ENCODE results near the gene CD93. TPM values are rescaled to one million over a fixed set of nuclear protein-coding genes. Genes with fewer than 3 reads are reported as not detected.

The CD93 gene
- polyA plus RNA-seq, 1 donor = 17.3 TPM

DNA sequence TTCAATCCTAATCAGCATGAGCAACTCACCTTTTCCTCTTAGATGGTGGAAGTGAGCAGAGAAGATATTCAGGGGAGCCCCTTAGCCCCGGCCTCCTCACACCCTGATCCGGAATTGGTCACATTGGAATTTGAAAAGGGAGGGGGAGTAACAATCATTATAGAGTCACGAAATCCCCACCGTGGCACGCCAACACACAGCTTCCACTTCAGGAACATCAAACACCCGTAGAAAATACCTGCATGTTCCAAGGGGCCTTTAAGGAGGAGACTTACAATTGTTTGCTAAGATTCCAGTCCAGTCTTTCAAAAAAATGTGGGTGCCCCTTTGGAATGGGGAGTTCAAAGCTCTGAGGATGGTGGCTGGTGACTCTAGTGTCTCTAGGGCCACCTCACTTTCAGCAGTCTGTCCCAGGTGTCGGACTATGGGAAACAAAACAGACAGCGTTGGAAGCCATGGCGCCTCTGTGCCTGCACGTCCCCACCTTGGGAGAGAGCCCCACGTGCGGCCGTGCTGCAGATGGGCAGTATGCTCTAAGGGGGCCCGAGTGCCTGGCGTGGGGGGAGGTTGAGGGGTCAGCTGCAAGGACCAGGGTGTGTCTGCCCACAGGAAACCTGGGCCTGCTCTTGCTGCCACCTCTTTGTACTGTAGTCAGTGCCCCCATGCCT, 2.4 kb downstream of the CD93 start:
- peak overlapping the region; percentile 32 for H3K4me3 ChIP-seq (ENCODE audit: low read length)
- H3K9me3 ChIP-seq (ENCODE audit: control insufficient read depth, low read depth, low read length) = no peaks in the 10 kb centered on the region
- no CpG with 5 or more reads among the region's 15 CpGs for WGBS (ENCODE audit: insufficient coverage, low lambda C conversion rate)
- no peaks in the 10 kb centered on the region for H3K4me1 ChIP-seq (ENCODE audit: control insufficient read depth, insufficient read depth, low read length)
- peak overlapping the region; percentile 17 for H3K27ac ChIP-seq (ENCODE audit: low read length)
- no peak for DNase-seq
- no peaks in the 10 kb centered on the region for H3K36me3 ChIP-seq (ENCODE audit: control insufficient read depth, insufficient read depth, low read length)
- H3K27me3 ChIP-seq (ENCODE audit: control insufficient read depth, insufficient read depth, low read length) = no peaks in the 10 kb centered on the region

DNA sequence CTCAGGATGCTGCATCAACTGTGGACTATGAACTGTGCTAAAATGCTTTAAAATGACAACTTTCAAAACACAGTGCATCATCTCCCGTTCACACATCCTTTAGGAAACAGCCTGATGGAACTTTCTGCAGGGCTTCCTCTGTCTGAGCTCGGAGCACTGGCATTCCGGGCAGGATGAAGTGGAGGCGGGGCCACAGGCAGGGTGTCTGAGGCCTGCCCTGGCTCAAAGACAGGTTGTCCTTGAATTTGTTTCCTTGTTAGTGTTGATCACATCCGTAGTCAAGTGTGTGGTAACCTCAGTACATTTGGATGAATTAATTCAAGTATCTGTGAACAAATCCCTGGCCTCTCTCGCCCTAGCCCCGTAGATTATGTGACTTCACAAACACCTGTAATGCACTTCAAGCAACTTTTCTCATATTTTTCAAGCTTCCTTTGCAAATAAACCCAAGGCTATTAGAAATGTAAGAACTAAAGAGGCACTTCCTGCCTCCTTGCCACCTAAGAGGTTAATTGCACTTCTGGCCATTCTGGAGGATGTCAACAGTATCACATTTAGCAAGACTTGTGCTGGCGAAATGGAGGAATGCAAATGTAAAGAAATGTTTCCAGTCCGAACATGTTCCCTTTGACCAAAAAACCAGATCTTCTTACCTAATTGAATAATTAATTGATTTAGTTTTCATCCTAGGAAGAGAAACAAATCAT, 3.1 kb downstream of the CD93 start:
- DNase-seq = no peak
- H3K4me1 ChIP-seq (ENCODE audit: control insufficient read depth, insufficient read depth, low read length) = no peaks in the 10 kb centered on the region
- peak overlapping the region; percentile 17 for H3K27ac ChIP-seq (ENCODE audit: low read length)
- H3K4me3 ChIP-seq (ENCODE audit: low read length) = peak overlapping the region; percentile 32
- no peaks in the 10 kb centered on the region for H3K9me3 ChIP-seq (ENCODE audit: control insufficient read depth, low read depth, low read length)
- 87% methylated on average over 3 of the region's 9 CpGs for WGBS (ENCODE audit: insufficient coverage, low lambda C conversion rate)
- H3K36me3 ChIP-seq (ENCODE audit: control insufficient read depth, insufficient read depth, low read length) = no peaks in the 10 kb centered on the region
- no peaks in the 10 kb centered on the region for H3K27me3 ChIP-seq (ENCODE audit: control insufficient read depth, insufficient read depth, low read length)

DNA sequence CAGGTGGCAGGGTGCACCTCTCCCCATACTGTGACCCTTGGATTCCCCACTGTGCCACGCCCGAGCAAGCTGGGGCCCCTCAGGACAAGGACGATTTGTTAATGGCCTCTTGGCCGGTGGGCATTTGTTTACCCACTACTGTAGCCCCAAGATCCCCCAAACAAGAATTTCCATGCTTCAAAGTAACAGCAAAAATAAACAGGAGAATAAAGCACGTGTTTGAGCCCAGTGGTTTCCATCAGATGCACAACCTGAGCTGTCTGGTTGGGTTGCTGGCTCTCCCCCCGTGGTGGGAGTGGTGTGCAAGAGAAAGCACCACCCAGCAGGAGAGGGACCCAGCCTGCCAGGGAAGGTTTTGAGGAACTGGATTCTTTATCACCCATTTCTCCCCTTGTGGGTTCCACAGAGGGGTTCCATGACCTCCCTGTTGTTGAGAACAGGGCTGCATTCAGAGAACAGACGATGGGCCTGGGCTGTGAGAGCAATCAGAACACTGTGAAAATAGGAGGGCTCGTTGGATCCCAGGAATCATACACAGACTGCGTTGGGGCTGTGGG, 4.8 kb downstream of the CD93 start:
- Histone ChIP-seq H3K9me3 (ENCODE audit: control insufficient read depth, low read depth, low read length) (no peaks in the 10 kb centered on the region), H3K27ac (ENCODE audit: low read length) (no peak overlapping the region), H3K36me3 (ENCODE audit: control insufficient read depth, insufficient read depth, low read length) (no peaks in the 10 kb centered on the region), H3K27me3 (ENCODE audit: control insufficient read depth, insufficient read depth, low read length) (peaks cover 2% of the 10 kb centered on the region), H3K4me3 (ENCODE audit: low read length) (no peak overlapping the region), H3K4me1 (ENCODE audit: control insufficient read depth, insufficient read depth, low read length) (no peaks in the 10 kb centered on the region)
- no peak for DNase-seq
- WGBS (ENCODE audit: insufficient coverage, low lambda C conversion rate) = no CpG with 5 or more reads among the region's 9 CpGs

DNA sequence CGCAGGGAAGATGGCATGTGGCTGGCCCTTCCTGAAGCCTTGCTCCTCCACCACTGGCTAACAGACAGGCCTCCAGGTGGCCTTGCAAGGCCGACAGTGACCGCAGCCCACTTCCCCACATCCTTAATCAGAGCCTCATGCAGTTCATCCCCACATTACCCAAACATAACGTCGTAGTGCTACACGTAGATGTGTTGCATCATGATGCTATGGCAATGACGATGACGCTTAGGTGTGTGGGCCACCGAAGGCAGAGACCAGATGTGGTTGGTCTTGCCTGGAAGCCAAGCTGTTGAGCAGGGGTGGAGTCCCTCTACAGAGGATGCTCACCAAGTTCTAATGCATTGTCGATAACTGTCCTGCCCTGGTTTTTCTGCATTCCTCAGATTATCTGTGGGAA, 5.6 kb downstream of the CD93 start:
- no peak overlapping the region for H3K4me3 ChIP-seq (ENCODE audit: low read length)
- WGBS (ENCODE audit: insufficient coverage, low lambda C conversion rate) = 100% methylated on average over 1 of the region's 10 CpGs
- no peaks in the 10 kb centered on the region for H3K9me3 ChIP-seq (ENCODE audit: control insufficient read depth, low read depth, low read length)
- H3K4me1 ChIP-seq (ENCODE audit: control insufficient read depth, insufficient read depth, low read length) = no peaks in the 10 kb centered on the region
- no peaks in the 10 kb centered on the region for H3K36me3 ChIP-seq (ENCODE audit: control insufficient read depth, insufficient read depth, low read length)
- DNase-seq = no peak
- H3K27ac ChIP-seq (ENCODE audit: low read length) = no peak overlapping the region
- H3K27me3 ChIP-seq (ENCODE audit: control insufficient read depth, insufficient read depth, low read length) = peaks cover 2% of the 10 kb centered on the region

DNA sequence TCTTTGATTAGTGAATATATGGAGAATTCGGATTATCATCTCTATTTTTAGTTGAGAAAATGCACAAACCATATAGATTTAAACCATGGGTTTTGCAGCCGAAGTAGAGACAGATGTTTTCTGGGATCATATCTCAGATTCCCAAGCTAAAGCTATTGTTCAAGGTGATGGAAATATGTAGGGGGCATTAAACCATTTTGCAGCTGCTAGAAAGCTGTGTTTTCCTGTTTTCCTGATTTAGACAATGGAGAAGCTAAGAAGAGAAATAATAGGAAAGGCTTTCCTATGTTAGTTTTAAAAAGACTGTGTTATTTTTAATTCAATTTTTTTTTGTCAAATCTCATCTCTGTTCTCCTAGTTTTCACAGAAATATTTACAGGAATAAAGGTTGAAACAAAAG, 6.2 kb downstream of the CD93 start:
- Histone ChIP-seq H3K4me3 (ENCODE audit: low read length) (no peak overlapping the region), H3K4me1 (ENCODE audit: control insufficient read depth, insufficient read depth, low read length) (no peaks in the 10 kb centered on the region), H3K36me3 (ENCODE audit: control insufficient read depth, insufficient read depth, low read length) (no peaks in the 10 kb centered on the region), H3K27ac (ENCODE audit: low read length) (no peak overlapping the region), H3K9me3 (ENCODE audit: control insufficient read depth, low read depth, low read length) (no peaks in the 10 kb centered on the region), H3K27me3 (ENCODE audit: control insufficient read depth, insufficient read depth, low read length) (peaks cover 2% of the 10 kb centered on the region)
- 93% methylated on average over 2 of the region's 2 CpGs for WGBS (ENCODE audit: insufficient coverage, low lambda C conversion rate)
- DNase-seq = no peak

DNA sequence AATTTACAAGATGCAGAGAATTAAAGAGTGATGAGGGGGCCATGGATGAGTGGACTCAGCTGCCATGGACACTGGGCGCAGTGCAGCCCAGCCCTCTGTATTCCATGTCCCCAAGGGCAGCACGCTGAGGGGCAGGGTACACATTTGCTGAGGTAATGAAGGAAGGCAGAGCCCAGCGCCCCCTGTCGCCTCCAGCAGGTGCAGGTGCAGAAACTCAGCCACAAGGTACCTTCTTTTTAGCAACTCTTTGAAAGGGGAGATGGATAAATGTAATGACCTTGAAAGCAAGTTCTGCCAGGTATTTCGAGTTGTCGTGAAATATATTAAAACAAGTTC, 7.1 kb downstream of the CD93 start:
- no peak overlapping the region for H3K27ac ChIP-seq (ENCODE audit: low read length)
- no peak for DNase-seq
- peaks cover 2% of the 10 kb centered on the region for H3K27me3 ChIP-seq (ENCODE audit: control insufficient read depth, insufficient read depth, low read length)
- H3K36me3 ChIP-seq (ENCODE audit: control insufficient read depth, insufficient read depth, low read length) = no peaks in the 10 kb centered on the region
- no peak overlapping the region for H3K4me3 ChIP-seq (ENCODE audit: low read length)
- 90% methylated on average over 2 of the region's 6 CpGs for WGBS (ENCODE audit: insufficient coverage, low lambda C conversion rate)
- H3K4me1 ChIP-seq (ENCODE audit: control insufficient read depth, insufficient read depth, low read length) = no peaks in the 10 kb centered on the region
- no peaks in the 10 kb centered on the region for H3K9me3 ChIP-seq (ENCODE audit: control insufficient read depth, low read depth, low read length)

DNA sequence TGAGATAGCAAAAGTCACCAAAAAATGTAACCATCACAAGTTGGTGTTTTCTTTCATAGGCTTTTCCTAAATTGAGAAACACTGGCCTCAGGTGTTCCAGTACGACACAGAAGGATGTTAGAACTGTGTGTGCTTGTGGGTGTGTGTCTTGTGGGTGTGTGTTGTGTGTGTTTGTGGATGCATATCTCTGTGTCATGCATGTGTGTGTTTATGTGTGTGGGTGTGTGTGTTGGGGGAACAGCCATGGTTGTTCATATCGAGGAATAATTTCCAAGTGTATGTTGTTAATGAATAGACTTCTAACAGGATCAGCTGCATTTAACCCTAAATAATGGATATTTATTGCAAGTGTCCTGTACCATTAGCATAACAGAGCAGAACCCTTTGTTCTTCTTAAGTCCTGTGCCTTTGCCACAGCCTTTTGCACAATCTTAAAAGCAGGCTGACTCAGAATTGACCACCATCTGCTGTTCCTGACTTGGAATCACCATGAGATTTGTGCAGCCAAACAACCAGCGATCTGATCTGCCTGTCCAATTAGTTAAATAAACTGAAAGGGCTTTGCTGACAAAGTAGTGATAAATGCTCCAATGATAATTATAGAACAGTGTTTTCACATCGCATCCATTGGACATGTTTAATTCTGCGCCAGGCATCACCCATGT, 7.6 kb downstream of the CD93 start:
- H3K4me3 ChIP-seq (ENCODE audit: low read length) = no peak overlapping the region
- H3K27ac ChIP-seq (ENCODE audit: low read length) = no peak overlapping the region
- no peaks in the 10 kb centered on the region for H3K9me3 ChIP-seq (ENCODE audit: control insufficient read depth, low read depth, low read length)
- no peaks in the 10 kb centered on the region for H3K4me1 ChIP-seq (ENCODE audit: control insufficient read depth, insufficient read depth, low read length)
- peaks cover 2% of the 10 kb centered on the region for H3K27me3 ChIP-seq (ENCODE audit: control insufficient read depth, insufficient read depth, low read length)
- 93% methylated on average over 3 of the region's 5 CpGs for WGBS (ENCODE audit: insufficient coverage, low lambda C conversion rate)
- H3K36me3 ChIP-seq (ENCODE audit: control insufficient read depth, insufficient read depth, low read length) = no peaks in the 10 kb centered on the region
- DNase-seq = no peak

DNA sequence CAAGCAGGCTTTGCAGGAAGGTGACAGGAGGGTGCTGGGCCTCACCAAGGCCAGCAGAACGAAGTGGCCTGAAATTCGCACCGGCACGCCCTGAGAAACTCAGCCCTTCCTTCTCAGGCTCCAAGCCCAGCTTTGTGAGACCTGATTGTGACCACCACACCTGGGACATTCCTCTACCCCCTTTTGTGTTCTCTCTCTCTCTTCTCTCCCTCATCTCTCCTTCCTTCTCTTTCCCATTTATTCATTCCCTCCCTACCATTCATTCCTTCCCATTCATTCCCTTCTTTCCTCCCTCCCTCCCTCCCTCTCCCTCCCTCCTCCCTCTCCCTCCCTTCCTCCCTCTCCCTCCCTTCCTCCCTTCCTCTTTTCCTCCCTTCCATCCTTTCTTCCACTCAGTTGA, 8.8 kb downstream of the CD93 start:
- no CpG with 5 or more reads among the region's 4 CpGs for WGBS (ENCODE audit: insufficient coverage, low lambda C conversion rate)
- H3K27ac ChIP-seq (ENCODE audit: low read length) = no peak overlapping the region
- no peaks in the 10 kb centered on the region for H3K9me3 ChIP-seq (ENCODE audit: control insufficient read depth, low read depth, low read length)
- peaks cover 2% of the 10 kb centered on the region for H3K27me3 ChIP-seq (ENCODE audit: control insufficient read depth, insufficient read depth, low read length)
- H3K4me3 ChIP-seq (ENCODE audit: low read length) = no peak overlapping the region
- DNase-seq = no peak
- no peaks in the 10 kb centered on the region for H3K4me1 ChIP-seq (ENCODE audit: control insufficient read depth, insufficient read depth, low read length)
- H3K36me3 ChIP-seq (ENCODE audit: control insufficient read depth, insufficient read depth, low read length) = no peaks in the 10 kb centered on the region

DNA sequence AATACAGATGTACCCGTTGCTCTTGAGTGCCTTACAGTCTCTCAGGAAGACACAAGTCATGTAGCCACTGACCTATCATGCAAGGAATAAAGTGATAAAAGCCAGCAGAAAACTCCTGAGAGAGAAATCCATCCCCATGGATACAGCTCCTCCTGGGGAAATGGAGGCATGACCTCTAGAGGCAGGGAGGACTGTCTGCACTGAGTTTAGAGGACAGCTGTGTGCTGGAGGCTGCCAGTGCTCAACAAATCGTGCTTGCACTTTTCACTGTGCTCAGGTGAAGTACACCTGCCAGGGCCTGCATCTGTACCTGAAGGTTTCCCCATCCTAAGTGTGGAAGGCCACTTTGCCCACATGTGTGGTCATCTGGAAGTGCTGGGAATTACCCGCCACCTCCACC, 12.1 kb downstream of the CD93 start:
- Histone ChIP-seq H3K4me1 (ENCODE audit: control insufficient read depth, insufficient read depth, low read length) (no peaks in the 10 kb centered on the region), H3K9me3 (ENCODE audit: control insufficient read depth, low read depth, low read length) (no peaks in the 10 kb centered on the region), H3K4me3 (ENCODE audit: low read length) (no peak overlapping the region), H3K27me3 (ENCODE audit: control insufficient read depth, insufficient read depth, low read length) (peaks cover 2% of the 10 kb centered on the region), H3K36me3 (ENCODE audit: control insufficient read depth, insufficient read depth, low read length) (no peaks in the 10 kb centered on the region), H3K27ac (ENCODE audit: low read length) (no peak overlapping the region)
- DNase-seq = no peak
- 80% methylated on average over 1 of the region's 3 CpGs for WGBS (ENCODE audit: insufficient coverage, low lambda C conversion rate)

DNA sequence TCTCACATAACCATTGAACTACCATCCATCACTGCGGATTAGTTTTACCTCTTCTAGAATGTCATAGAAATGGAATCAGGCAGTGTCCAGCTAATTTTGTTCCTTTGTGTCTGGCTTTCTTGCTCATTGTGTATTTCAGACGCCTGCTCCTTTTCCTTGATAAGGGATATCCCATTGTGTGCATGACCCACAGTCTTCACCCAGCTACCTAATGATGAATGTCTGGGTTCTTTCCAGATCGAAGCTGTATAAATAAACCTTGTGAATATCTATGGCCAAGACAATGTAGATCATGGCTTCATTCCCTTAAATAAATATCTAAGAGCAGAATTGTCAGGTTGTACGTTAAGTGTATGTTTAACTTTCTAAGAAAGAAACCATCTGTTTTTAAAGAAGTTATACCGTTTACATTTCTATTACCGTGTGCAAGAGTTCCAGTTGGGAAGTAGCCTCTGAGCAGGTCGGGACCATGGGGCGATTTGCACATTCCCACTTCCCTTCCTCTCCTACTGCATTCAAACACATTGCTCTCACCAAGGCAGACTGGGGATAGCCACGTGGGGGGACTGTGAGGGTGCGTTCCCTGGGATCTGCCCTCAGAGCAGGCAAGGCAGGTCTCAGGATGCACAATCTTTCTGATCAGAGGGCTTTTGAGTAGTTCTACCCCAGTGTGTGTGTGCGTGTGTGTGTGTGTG, 13.1 kb downstream of the CD93 start:
- Histone ChIP-seq H3K4me1 (ENCODE audit: control insufficient read depth, insufficient read depth, low read length) (no peaks in the 10 kb centered on the region), H3K36me3 (ENCODE audit: control insufficient read depth, insufficient read depth, low read length) (no peaks in the 10 kb centered on the region), H3K9me3 (ENCODE audit: control insufficient read depth, low read depth, low read length) (no peaks in the 10 kb centered on the region), H3K27me3 (ENCODE audit: control insufficient read depth, insufficient read depth, low read length) (peaks cover 2% of the 10 kb centered on the region), H3K4me3 (ENCODE audit: low read length) (no peak overlapping the region), H3K27ac (ENCODE audit: low read length) (no peak overlapping the region)
- no peak for DNase-seq
- WGBS (ENCODE audit: insufficient coverage, low lambda C conversion rate) = 80% methylated on average over 1 of the region's 11 CpGs

Measured in large intestine (tissue), 3 donors.